Measurements from ENCODE around the gene PLRG1. TPM values are rescaled to one million over a fixed set of nuclear protein-coding genes. Genes with fewer than 3 reads are reported as not detected.

The PLRG1 gene
- total and polyA plus RNA-seq, 2 experiments from 2014 or later, result 72.0 to 84.8 TPM

DNA sequence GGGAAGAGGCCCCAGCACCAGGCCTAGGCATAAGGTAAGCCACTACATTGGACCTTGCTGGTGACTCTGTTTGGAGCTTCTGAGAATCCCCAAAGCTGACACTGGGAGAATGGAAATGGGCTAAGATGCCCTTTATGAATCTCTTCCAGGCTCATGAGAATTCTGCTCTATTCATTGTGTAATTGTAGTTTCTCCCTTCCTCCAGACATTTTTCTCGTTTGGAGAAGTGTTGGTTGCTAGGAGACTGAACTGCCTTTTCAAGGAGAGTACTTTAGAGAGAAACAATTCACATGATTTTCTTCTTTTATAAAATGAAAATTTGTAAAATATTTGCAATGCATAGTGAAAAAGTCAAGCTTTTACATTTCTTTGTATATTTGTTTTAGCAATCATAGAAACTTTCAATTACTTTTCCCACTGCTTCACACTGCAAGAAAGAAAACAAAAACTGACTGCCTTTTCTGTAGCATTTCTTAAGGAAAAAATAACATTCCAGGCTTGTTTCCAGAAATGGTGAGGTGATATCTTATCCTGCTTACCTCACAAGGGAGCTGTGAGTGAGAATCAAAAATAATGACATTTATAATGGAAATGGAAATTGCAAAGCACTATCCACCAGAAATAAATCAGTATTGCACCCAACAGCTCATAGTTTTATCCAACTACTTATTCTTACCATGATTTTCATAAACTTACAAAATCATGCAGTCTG, 33.7 kb downstream of the PLRG1 start:
- no peak overlapping the region for H3K4me2 ChIP-seq (ENCODE audit: unreplicated experiment)
- H4K20me1 ChIP-seq (ENCODE audit: insufficient read depth), result no peaks in the 10 kb centered on the region
- peaks cover 28% of the 10 kb centered on the region for H3K27me3 ChIP-seq (replicated peaks; ENCODE audit: insufficient read depth)
- TF ChIP-seq EZH2phosphoT487 (IDR thresholded peaks at IDR 0.05; ENCODE audit: insufficient read depth, low read depth), result no peak
- TF ChIP-seq EZH2 (IDR thresholded peaks at IDR 0.05; ENCODE audit: insufficient read depth, poor library complexity, severe bottlenecking), result no peak
- no peak overlapping the region for H3K4me3 ChIP-seq
- H3K27ac ChIP-seq, result no peak overlapping the region
- no peaks in the 10 kb centered on the region for H3K9me2 ChIP-seq (ENCODE audit: insufficient read depth)
- no peaks in the 10 kb centered on the region for H3K36me3 ChIP-seq (ENCODE audit: low read depth)
- no peaks in the 10 kb centered on the region for H3K79me2 ChIP-seq (ENCODE audit: insufficient read depth)
- DNase-seq, result no peak
- H3K9ac ChIP-seq, result no peak overlapping the region
- WGBS, 2 experiments (ENCODE audit: low coverage in 1 of 2, low lambda C conversion rate in 2 of 2, missing lambda C conversion rate in 2 of 2), result 0% methylated on average over 1 of the region's 1 CpG
- H3F3A ChIP-seq (ENCODE audit: insufficient read depth), result no peaks in the 10 kb centered on the region
- no peaks in the 10 kb centered on the region for H3K9me3 ChIP-seq (ENCODE audit: low read depth)
- H2AFZ ChIP-seq, result no peak overlapping the region
- H3K4me1 ChIP-seq (ENCODE audit: insufficient read depth), result no peaks in the 10 kb centered on the region
- in situ Hi-C loops (cut with MboI), result no loop called here

DNA sequence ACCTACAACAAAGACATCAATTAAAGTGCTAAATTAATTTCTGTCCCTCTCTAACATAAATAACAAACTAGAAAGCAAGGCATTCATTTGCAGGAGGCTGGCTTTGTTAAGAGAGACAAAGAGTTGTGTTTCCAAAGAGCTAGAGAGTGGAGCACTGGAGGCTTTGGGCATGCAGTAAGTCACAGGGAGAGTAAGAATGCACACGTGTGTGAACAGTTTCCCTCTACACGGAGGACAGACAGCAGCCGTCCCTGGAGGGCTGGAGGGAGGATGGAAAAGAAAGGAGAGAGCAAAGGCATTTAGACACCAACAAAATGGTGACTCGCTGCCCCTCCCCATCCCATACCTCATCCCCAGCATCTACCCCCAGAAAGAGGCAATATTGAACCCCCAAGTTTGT, 38.2 kb downstream of the PLRG1 start:
- H3K9me2 ChIP-seq (ENCODE audit: insufficient read depth), result no peaks in the 10 kb centered on the region
- WGBS, 2 experiments (ENCODE audit: low coverage in 1 of 2, low lambda C conversion rate in 2 of 2, missing lambda C conversion rate in 2 of 2), result 28 to 43% methylated on average over 4 of the region's 4 CpGs
- no peaks in the 10 kb centered on the region for H3K79me2 ChIP-seq (ENCODE audit: insufficient read depth)
- H3F3A ChIP-seq (ENCODE audit: insufficient read depth), result no peaks in the 10 kb centered on the region
- no peak overlapping the region for H3K4me3 ChIP-seq
- H3K9me3 ChIP-seq (ENCODE audit: low read depth), result no peaks in the 10 kb centered on the region
- TF ChIP-seq EZH2phosphoT487 (IDR thresholded peaks at IDR 0.05; ENCODE audit: insufficient read depth, low read depth) (no peak), EZH2 (IDR thresholded peaks at IDR 0.05; ENCODE audit: insufficient read depth, poor library complexity, severe bottlenecking) (no peak)
- H2AFZ ChIP-seq, result no peak overlapping the region
- H3K27ac ChIP-seq, result no peak overlapping the region
- H3K9ac ChIP-seq, result no peak overlapping the region
- no peak for DNase-seq
- no peaks in the 10 kb centered on the region for H3K36me3 ChIP-seq (ENCODE audit: low read depth)
- H3K4me2 ChIP-seq (ENCODE audit: unreplicated experiment), result no peak overlapping the region
- in situ Hi-C loops (cut with MboI), result no loop called here
- H3K27me3 ChIP-seq (replicated peaks; ENCODE audit: insufficient read depth), result peaks cover 13% of the 10 kb centered on the region
- no peaks in the 10 kb centered on the region for H4K20me1 ChIP-seq (ENCODE audit: insufficient read depth)
- no peaks in the 10 kb centered on the region for H3K4me1 ChIP-seq (ENCODE audit: insufficient read depth)

DNA sequence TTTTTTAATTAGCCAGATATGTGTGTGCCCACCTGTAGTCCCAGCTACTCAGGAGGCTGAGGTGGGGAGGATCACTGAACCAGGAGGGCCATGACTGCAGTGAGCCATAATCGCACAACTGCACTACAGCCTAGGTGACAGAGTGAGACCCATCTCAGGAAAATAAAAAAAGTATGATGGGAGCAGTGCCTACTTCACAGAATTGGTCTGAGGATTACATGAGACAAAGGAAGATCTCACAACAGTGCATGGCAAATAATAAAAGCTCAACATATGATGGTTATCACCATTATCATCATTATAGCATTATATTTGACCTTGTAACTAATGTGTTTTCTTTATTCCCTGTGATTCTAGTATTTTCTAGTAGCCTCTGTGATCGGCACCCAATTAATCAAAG, 38.7 kb downstream of the PLRG1 start:
- H3K4me3 ChIP-seq, result no peak overlapping the region
- H3K36me3 ChIP-seq (ENCODE audit: low read depth), result no peaks in the 10 kb centered on the region
- H3K79me2 ChIP-seq (ENCODE audit: insufficient read depth), result no peaks in the 10 kb centered on the region
- H3K27ac ChIP-seq, result no peak overlapping the region
- H3K4me1 ChIP-seq (ENCODE audit: insufficient read depth), result no peaks in the 10 kb centered on the region
- DNase-seq, result no peak
- no peaks in the 10 kb centered on the region for H3K9me2 ChIP-seq (ENCODE audit: insufficient read depth)
- H3K9ac ChIP-seq, result no peak overlapping the region
- no peaks in the 10 kb centered on the region for H3F3A ChIP-seq (ENCODE audit: insufficient read depth)
- peaks cover 9% of the 10 kb centered on the region for H3K27me3 ChIP-seq (replicated peaks; ENCODE audit: insufficient read depth)
- in situ Hi-C loops (cut with MboI), result no loop called here
- no peaks in the 10 kb centered on the region for H4K20me1 ChIP-seq (ENCODE audit: insufficient read depth)
- no peak overlapping the region for H2AFZ ChIP-seq
- 54 to 62% methylated on average over 2 of the region's 2 CpGs for WGBS, 2 experiments (ENCODE audit: low coverage in 1 of 2, low lambda C conversion rate in 2 of 2, missing lambda C conversion rate in 2 of 2)
- no peak overlapping the region for H3K4me2 ChIP-seq (ENCODE audit: unreplicated experiment)
- TF ChIP-seq EZH2phosphoT487 (IDR thresholded peaks at IDR 0.05; ENCODE audit: insufficient read depth, low read depth), result no peak
- no peak for TF ChIP-seq EZH2 (IDR thresholded peaks at IDR 0.05; ENCODE audit: insufficient read depth, poor library complexity, severe bottlenecking)
- H3K9me3 ChIP-seq (ENCODE audit: low read depth), result no peaks in the 10 kb centered on the region

DNA sequence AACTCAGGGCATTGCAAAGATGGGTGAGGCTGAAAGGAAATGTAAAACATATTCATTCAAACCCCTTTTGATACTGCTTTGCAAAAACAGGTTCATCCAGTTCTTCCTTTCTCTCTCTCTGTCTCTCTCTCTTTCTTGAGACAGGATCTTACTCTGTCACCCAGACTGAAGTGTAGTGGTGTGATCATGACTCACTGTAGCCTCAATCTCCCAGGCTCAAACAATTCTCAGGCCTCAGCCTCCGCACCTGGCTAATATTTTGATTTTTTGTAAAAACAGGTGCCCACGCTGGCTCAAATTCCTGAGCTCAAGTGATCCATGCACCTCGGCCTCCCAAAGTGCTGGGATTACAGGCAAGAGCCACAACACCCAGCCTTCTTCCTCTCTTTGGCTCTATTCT, 43.0 kb downstream of the PLRG1 start:
- Histone ChIP-seq H4K20me1 (ENCODE audit: insufficient read depth) (no peaks in the 10 kb centered on the region), H3K27ac (no peak overlapping the region), H3K4me2 (ENCODE audit: unreplicated experiment) (no peak overlapping the region), H3K36me3 (ENCODE audit: low read depth) (no peaks in the 10 kb centered on the region), H3K9me2 (ENCODE audit: insufficient read depth) (no peaks in the 10 kb centered on the region), H3K79me2 (ENCODE audit: insufficient read depth) (no peaks in the 10 kb centered on the region), H2AFZ (no peak overlapping the region), H3F3A (ENCODE audit: insufficient read depth) (no peaks in the 10 kb centered on the region), H3K4me3 (no peak overlapping the region), H3K27me3 (replicated peaks; ENCODE audit: insufficient read depth) (peaks cover 33% of the 10 kb centered on the region), H3K9me3 (ENCODE audit: low read depth) (no peaks in the 10 kb centered on the region), H3K4me1 (ENCODE audit: insufficient read depth) (no peaks in the 10 kb centered on the region), H3K9ac (no peak overlapping the region)
- DNase-seq, result no peak
- in situ Hi-C loops (cut with MboI), result no loop called here
- WGBS, 2 experiments (ENCODE audit: low coverage in 1 of 2, low lambda C conversion rate in 2 of 2, missing lambda C conversion rate in 2 of 2), result 68 to 74% methylated on average over 3 of the region's 3 CpGs
- TF ChIP-seq EZH2phosphoT487 (IDR thresholded peaks at IDR 0.05; ENCODE audit: insufficient read depth, low read depth), result no peak
- no peak for TF ChIP-seq EZH2 (IDR thresholded peaks at IDR 0.05; ENCODE audit: insufficient read depth, poor library complexity, severe bottlenecking)
